AG04450 (cell line): Measurements from ENCODE around the gene URAD. TPM values are rescaled to one million over a fixed set of nuclear protein-coding genes. Genes with fewer than 3 reads are reported as not detected.
"Not testable (repeated sequence)": the region's sequence is repeated elsewhere in the genome, so short reads cannot be mapped to it uniquely, and the experiment has no call there.

ENCODE experiments used
- CTCF ChIA-PET: fragments of 300-600, 350-600 bp; formaldehyde crosslinking; extraction: SDS; loops from one replicate; lab custom pipeline; 2022; ENCODE audit warnings: antibody characterized with exemption, inconsistent platforms; lab: Charles Lee
- POLR2A ChIA-PET: fragments of 350-600 bp; formaldehyde crosslinking; extraction: SDS; loops from one replicate; lab custom pipeline; 2021; ENCODE audit warnings: antibody characterized with exemption, inconsistent platforms; lab: Yijun Ruan, JAX
- DNase-seq: peaks from one replicate; pipeline ENCODE4 v3.0.0-alpha.2; 2011; ENCODE audit warnings: low read depth, low spot score
- H3K27ac ChIP-seq: one replicate; pipeline ENCODE4 v1.5.1; 2012; ENCODE audit warnings: low read depth, low read length, control low read depth
- H3K27me3 ChIP-seq: one replicate; pipeline ENCODE4 v1.6.0; 2012; ENCODE audit warnings: low read length; ENCODE audit not compliant: control insufficient read depth, insufficient read depth
- H3K4me3 ChIP-seq: 2 replicates; pipeline ENCODE4 v1.5.1; 2011; ENCODE audit warnings: mild to moderate bottlenecking, low read depth, low read length, control low read depth
- H3K9me3 ChIP-seq: 2 replicates; pipeline ENCODE4 v1.5.1; 2012; ENCODE audit warnings: low read length; ENCODE audit not compliant: control insufficient read depth, insufficient read depth
- polyA plus RNA-seq: library from polyadenylated mRNA; depleted of rRNA; stranded (reverse); fragments of >200 nt; gene quantifications from 2 replicates; pipeline ENCODE4 v1.2.3, GENCODE V29; 2011
- TF ChIP-seq, protein P1 (sequence below): IDR thresholded peaks from 2 replicates; pipeline ENCODE4 v1.5.1; 2011; ENCODE audit warnings: low read depth, low read length, control low read depth, inconsistent platforms

The URAD gene
- polyA plus RNA-seq, 1 experiment = not detected

GRCh38 chr13:28010046-28010445 is 21.6 kb upstream of the URAD start:
- Histone ChIP-seq H3K4me3 (no peak overlapping the region), H3K9me3 (no peaks in the 10 kb centered on the region), H3K27ac (no peak overlapping the region), H3K27me3 (no peaks in the 10 kb centered on the region)
- CTCF ChIA-PET = interaction anchor here (0.7 kb wide), 1 partner anchor 12 kb away, joined by 4 read pairs; no protein-coding TSS in a partner anchor
- TF ChIP-seq, protein P1, sequence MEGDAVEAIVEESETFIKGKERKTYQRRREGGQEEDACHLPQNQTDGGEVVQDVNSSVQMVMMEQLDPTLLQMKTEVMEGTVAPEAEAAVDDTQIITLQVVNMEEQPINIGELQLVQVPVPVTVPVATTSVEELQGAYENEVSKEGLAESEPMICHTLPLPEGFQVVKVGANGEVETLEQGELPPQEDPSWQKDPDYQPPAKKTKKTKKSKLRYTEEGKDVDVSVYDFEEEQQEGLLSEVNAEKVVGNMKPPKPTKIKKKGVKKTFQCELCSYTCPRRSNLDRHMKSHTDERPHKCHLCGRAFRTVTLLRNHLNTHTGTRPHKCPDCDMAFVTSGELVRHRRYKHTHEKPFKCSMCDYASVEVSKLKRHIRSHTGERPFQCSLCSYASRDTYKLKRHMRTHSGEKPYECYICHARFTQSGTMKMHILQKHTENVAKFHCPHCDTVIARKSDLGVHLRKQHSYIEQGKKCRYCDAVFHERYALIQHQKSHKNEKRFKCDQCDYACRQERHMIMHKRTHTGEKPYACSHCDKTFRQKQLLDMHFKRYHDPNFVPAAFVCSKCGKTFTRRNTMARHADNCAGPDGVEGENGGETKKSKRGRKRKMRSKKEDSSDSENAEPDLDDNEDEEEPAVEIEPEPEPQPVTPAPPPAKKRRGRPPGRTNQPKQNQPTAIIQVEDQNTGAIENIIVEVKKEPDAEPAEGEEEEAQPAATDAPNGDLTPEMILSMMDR = no peak
- DNase-seq = no peak
- POLR2A ChIA-PET = no interaction called here

DNA sequence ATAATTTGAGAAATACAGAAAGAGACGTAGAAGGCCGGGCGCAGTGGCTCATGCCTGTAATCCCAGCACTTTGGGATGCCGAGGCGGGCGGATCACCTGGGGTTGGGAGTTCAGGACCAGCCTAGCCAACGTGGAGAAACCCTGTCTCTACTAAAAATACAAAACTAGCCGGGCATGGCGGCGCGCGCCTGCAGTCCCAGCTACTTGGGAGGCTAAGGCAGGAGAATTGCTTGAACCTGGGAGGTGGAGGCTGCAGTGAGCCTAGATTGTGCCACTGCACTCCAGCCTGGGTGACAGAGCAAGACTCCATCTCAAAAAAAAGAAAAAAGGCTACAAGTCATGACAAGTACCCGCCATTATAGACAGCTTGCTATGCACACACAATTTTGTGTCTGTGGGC is 16.5 kb upstream of the URAD start:
- H3K4me3 ChIP-seq, CTCF ChIA-PET, H3K9me3 ChIP-seq, H3K27ac ChIP-seq, POLR2A ChIA-PET, H3K27me3 ChIP-seq, DNase-seq: not testable (repeated sequence)

GRCh38 chr13:28002886-28003698 is 14.6 kb upstream of the URAD start:
- Histone ChIP-seq H3K4me3 (no peak overlapping the region), H3K27me3 (peaks cover 3% of the 10 kb centered on the region), H3K9me3 (no peaks in the 10 kb centered on the region; the same call in 1 of the 2 replicates), H3K27ac (no peak overlapping the region)
- ChIA-PET POLR2A (no interaction called here), CTCF (interaction anchor here (0.5 to 2.1 kb wide), 5 partner anchors 18 to 176 kb away, joined by 3 to 11 read pairs (median 3); no protein-coding TSS in a partner anchor)
- DNase-seq = no peak
- TF ChIP-seq, protein P1 = no peak

DNA sequence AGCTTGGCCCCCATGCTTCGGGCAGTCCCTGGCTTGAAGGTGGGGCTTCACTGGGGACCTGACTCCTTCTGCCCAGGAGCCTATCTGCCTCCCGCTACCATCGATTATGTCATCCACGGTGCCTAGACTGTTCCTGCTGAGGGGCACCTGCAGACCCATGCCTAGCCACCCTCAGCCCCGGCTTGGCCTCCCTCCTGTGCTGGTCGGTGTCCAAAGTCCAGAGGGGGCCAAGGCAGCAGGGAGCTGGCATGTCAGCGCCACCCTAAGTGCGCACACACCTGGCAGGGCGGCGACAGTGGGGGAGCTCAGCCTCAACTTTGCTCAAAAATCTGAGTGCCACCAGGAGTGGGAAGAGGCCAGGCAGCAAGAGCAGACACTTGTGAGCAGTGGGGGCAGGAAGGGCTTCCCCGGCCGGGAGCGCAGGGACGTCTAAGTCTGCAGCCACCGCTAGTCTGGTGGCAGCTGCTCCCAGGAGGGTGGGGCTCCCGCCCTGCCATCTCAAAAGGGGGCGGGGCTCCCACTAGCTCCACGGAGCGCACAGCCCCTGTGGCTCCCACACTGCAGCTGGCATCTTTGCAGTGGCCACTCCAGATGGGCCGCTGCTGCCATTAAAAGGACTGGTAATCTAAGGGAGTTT is 13.5 kb upstream of the URAD start:
- POLR2A ChIA-PET = no interaction called here
- CTCF ChIA-PET = interaction anchor here (1.7 to 2.1 kb wide), 2 partner anchors 17 to 18 kb away, joined by 9 to 11 read pairs; no protein-coding TSS in a partner anchor
- Histone ChIP-seq H3K27me3 (peaks cover 3% of the 10 kb centered on the region), H3K27ac (no peak overlapping the region), H3K9me3 (no peaks in the 10 kb centered on the region; the same call in 1 of the 2 replicates), H3K4me3 (no peak overlapping the region)
- TF ChIP-seq, protein P1 = no peak
- no peak for DNase-seq

DNA sequence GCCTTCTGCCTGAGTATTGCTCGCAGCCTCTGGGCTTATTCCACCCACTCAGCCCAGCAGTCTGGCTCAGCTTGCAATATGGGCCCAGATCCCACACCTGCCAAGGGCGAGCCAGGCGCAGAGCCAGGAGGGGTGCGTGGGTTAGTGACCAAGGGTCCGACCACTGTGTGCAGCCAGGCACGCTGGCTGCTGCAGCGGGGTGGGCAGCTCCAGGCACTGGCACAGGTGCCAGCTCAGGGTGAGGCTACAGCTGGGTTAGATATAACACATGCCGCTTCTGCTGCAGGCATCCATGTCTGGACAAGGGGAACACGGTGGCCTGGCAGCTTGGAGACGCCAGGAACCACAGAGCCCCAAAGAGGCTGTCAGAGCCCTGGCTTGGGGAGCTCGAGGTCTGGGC is 12.6 kb upstream of the URAD start:
- no peak overlapping the region for H3K4me3 ChIP-seq
- H3K27me3 ChIP-seq = peaks cover 3% of the 10 kb centered on the region
- TF ChIP-seq, protein P1 = no peak
- H3K27ac ChIP-seq = no peak overlapping the region
- POLR2A ChIA-PET = no interaction called here
- no peak for DNase-seq
- H3K9me3 ChIP-seq = no peaks in the 10 kb centered on the region; the same call in 1 of the 2 replicates
- CTCF ChIA-PET = interaction anchor here (0.8 to 1.7 kb wide), 2 partner anchors 17 to 639 kb away, joined by 3 to 9 read pairs; no protein-coding TSS in a partner anchor
